HCT116 (cell line): ENCODE results near the gene TEAD2. TPM values are rescaled to one million over a fixed set of nuclear protein-coding genes. Genes with fewer than 3 reads are reported as not detected.

Experiments
- ATAC-seq: fragments of 200-7000 bp; cut with Tn5 transposase; 2 replicates; pipeline ENCODE4 v1.9.1; 2020; ENCODE audit warnings: mild to moderate bottlenecking, moderate library complexity
- BruUV-seq: library from RNA; stranded (reverse); fragments of 400-500 nt; replicated peaks from 2 replicates; lab custom pipeline; 2021; lab: Mats Ljungman, UMichigan
- CTCF ChIA-PET: fragments of 300-600 bp; sonication (Branson Sonifier 250); formaldehyde crosslinking; loops from one replicate; lab custom pipeline; 2021; ENCODE audit warnings: antibody characterized with exemption; lab: Charles Lee
- POLR2A ChIA-PET: fragments of 300-600, 350-600 bp; sonication (Branson Sonifier 250); formaldehyde crosslinking; loops from one replicate; lab custom pipeline; 2021; ENCODE audit warnings: antibody characterized with exemption; lab: Charles Lee
- RAD21 ChIA-PET, 2 experiments: fragments of 300-600 bp; sonication (Branson Sonifier 250); formaldehyde crosslinking; loops; one replicate each; lab custom pipeline; 2023; ENCODE audit warnings: low total read pairs in 2 of 2; ENCODE audit not compliant: uncharacterized antibody in 2 of 2, unreplicated experiment in 2 of 2, low non-redundant PET in 1 of 2; lab: Charles Lee
- DNase-seq: peaks from one replicate; pipeline ENCODE4 v3.0.0-alpha.2; 2010; ENCODE audit warnings: low read depth, low spot score
- H2AFZ ChIP-seq: fragments of 200-600 bp; shearing (Covaris generic), sonication (generic); 2 replicates; pipeline ENCODE4 v1.6.1; 2017; ENCODE audit warnings: low read depth, mixed run types, mixed read lengths, antibody characterized with exemption, low read length; ENCODE audit not compliant: poor library complexity, severe bottlenecking
- H3K27ac ChIP-seq: 2 replicates; pipeline ENCODE4 v1.5.1; 2012; ENCODE audit warnings: low read depth, low read length
- H3K27me3 ChIP-seq: fragments of 200-600 bp; sonication (generic); 2 replicates; pipeline ENCODE4 v1.6.1; 2016; ENCODE audit warnings: mixed run types, low read length, mixed read lengths; ENCODE audit not compliant: insufficient read depth
- H3K36me3 ChIP-seq, 2 experiments: fragments of 200-500 bp in 1 of 2; fragments of 200-600 bp in 1 of 2; sonication (Bioruptor generic) in 1 of 2; sonication (generic) in 1 of 2; 2 replicates each; pipeline versions ENCODE4 v1.5.1 to v1.6.1; 2014 to 2016; ENCODE audit warnings: low read length in 2 of 2, inconsistent platforms in 1 of 2, mixed read lengths in 1 of 2, mixed run types in 1 of 2; ENCODE audit not compliant: insufficient read depth in 2 of 2, control insufficient read depth in 1 of 2
- H3K4me1 ChIP-seq, 2 experiments: fragments of 200-600 bp in 1 of 2; sonication (generic) in 1 of 2; 2 replicates each; pipeline versions ENCODE4 v1.5.1 to v1.6.1; 2012 to 2017; ENCODE audit warnings: low read length in 2 of 2, inconsistent platforms in 1 of 2, mild to moderate bottlenecking in 1 of 2, mixed read lengths in 1 of 2, mixed run types in 1 of 2, moderate library complexity in 1 of 2; ENCODE audit not compliant: insufficient read depth in 2 of 2, control insufficient read depth in 1 of 2
- H3K4me2 ChIP-seq: fragments of 200-600 bp; sonication (generic); 2 replicates; pipeline ENCODE4 v1.6.1; 2017; ENCODE audit warnings: mixed run types, low read length, mixed read lengths
- H3K4me3 ChIP-seq, 2 experiments: fragments of 200-600 bp in 1 of 2; sonication (generic) in 1 of 2; replicated peaks in 1 of 2; 2 replicates each; pipeline ENCODE4 v1.5.1; 2011 to 2016; ENCODE audit warnings: low read length in 2 of 2, control low read depth in 1 of 2, low read depth in 1 of 2, mild to moderate bottlenecking in 1 of 2, mixed read lengths in 1 of 2, mixed run types in 1 of 2
- H3K79me2 ChIP-seq: fragments of 200-600 bp; sonication (generic); 2 replicates; pipeline ENCODE4 v1.6.1; 2017; ENCODE audit warnings: mild to moderate bottlenecking, mixed run types, low read length, moderate library complexity, mixed read lengths; ENCODE audit not compliant: insufficient read depth
- H3K9ac ChIP-seq: fragments of 200-600 bp; sonication (generic); 2 replicates; pipeline ENCODE4 v1.6.1; 2016; ENCODE audit warnings: low read length, mixed read lengths
- H3K9me2 ChIP-seq: fragments of 200-600 bp; sonication (generic), shearing (Covaris generic); 2 replicates; pipeline ENCODE4 v1.6.1; 2017; ENCODE audit warnings: mixed run types, mild to moderate bottlenecking, moderate library complexity; ENCODE audit not compliant: insufficient read depth
- H3K9me3 ChIP-seq, 2 experiments: fragments of 200-500 bp in 1 of 2; fragments of 200-600 bp in 1 of 2; sonication (Bioruptor generic) in 1 of 2; sonication (generic) in 1 of 2; 2 replicates each; pipeline ENCODE4 v1.6.1; 2014 to 2017; ENCODE audit warnings: low read length in 2 of 2, mixed read lengths in 2 of 2, inconsistent platforms in 1 of 2, low read depth in 1 of 2, mild to moderate bottlenecking in 1 of 2, mixed run types in 1 of 2, moderate library complexity in 1 of 2; ENCODE audit not compliant: control insufficient read depth in 1 of 2, insufficient read depth in 1 of 2
- H4K20me1 ChIP-seq: fragments of 200-600 bp; sonication (generic), shearing (Covaris generic); 2 replicates; pipeline ENCODE4 v1.6.1; 2017; ENCODE audit warnings: mixed run types, mild to moderate bottlenecking, moderate library complexity; ENCODE audit not compliant: insufficient read depth
- CEBPB ChIP-seq: IDR thresholded peaks from 2 replicates; pipeline ENCODE4 v1.6.1; 2012; ENCODE audit warnings: low read depth
- CTCF ChIP-seq, 3 experiments: fragments of 200-600 bp in 1 of 3; sonication (generic) in 1 of 3; IDR thresholded peaks in 2 of 3; conservative IDR thresholded peaks in 1 of 3; 2 replicates each; pipeline ENCODE4 v1.5.1; 2012 to 2017; ENCODE audit warnings: low read depth in 2 of 3, low read length in 2 of 3, antibody characterized with exemption in 1 of 3, borderline replicate concordance in 1 of 3, control low read depth in 1 of 3, mild to moderate bottlenecking in 1 of 3, mixed read lengths in 1 of 3, mixed run types in 1 of 3, moderate library complexity in 1 of 3; ENCODE audit not compliant: insufficient read depth in 1 of 3
- EGR1 ChIP-seq: IDR thresholded peaks from 2 replicates; pipeline ENCODE4 v1.6.1; 2012; ENCODE audit warnings: low read depth
- ELF1 ChIP-seq: IDR thresholded peaks from 2 replicates; pipeline ENCODE4 v1.6.1; 2012; ENCODE audit warnings: low read depth, borderline replicate concordance
- EZH2phosphoT487 ChIP-seq: fragments of 200-600 bp; IDR thresholded peaks from 2 replicates; pipeline ENCODE4 v1.6.1; 2018; ENCODE audit warnings: antibody characterized with exemption, borderline replicate concordance
- FOSL1 ChIP-seq: IDR thresholded peaks from 2 replicates; pipeline ENCODE4 v1.6.1; 2012; ENCODE audit warnings: low read depth
- JUND ChIP-seq: IDR thresholded peaks from 2 replicates; pipeline ENCODE4 v1.6.1; 2012
- MAX ChIP-seq: IDR thresholded peaks from 2 replicates; pipeline ENCODE4 v1.6.1; 2012
- POLR2A ChIP-seq: IDR thresholded peaks from 2 replicates; pipeline ENCODE4 v1.7.0; 2011; ENCODE audit warnings: borderline replicate concordance; ENCODE audit not compliant: insufficient read depth, insufficient read length; ENCODE audit errors: extremely low read depth
- POLR2AphosphoS5 ChIP-seq: IDR thresholded peaks from 2 replicates; pipeline ENCODE4 v1.6.1; 2011; ENCODE audit warnings: mild to moderate bottlenecking, low read depth, low read length, moderate library complexity
- REST ChIP-seq: IDR thresholded peaks from 2 replicates; pipeline ENCODE4 v1.6.1; 2012; ENCODE audit warnings: low read depth
- SIN3A ChIP-seq: IDR thresholded peaks from 2 replicates; pipeline ENCODE4 v1.6.1; 2012; ENCODE audit warnings: low read depth
- SP1 ChIP-seq: IDR thresholded peaks from 2 replicates; pipeline ENCODE4 v1.6.1; 2012; ENCODE audit warnings: low read depth
- TCF7L2 ChIP-seq: IDR thresholded peaks from 2 replicates; pipeline ENCODE4 v1.7.0; 2011; ENCODE audit warnings: borderline replicate concordance, inconsistent platforms; ENCODE audit not compliant: insufficient read depth, insufficient read length; ENCODE audit errors: extremely low read depth
- YY1 ChIP-seq: IDR thresholded peaks from 2 replicates; pipeline ENCODE4 v1.6.1; 2011; ENCODE audit warnings: low read length, low read depth, moderate library complexity, mild to moderate bottlenecking; ENCODE audit not compliant: insufficient replicate concordance; ENCODE audit errors: extremely low read depth
- ZNF274 ChIP-seq: fragments of 200-500 bp; sonication (Bioruptor generic); IDR thresholded peaks from 2 replicates; pipeline ENCODE4 v1.6.1; 2014; ENCODE audit warnings: mild to moderate bottlenecking, low read depth, low read length, inconsistent platforms
- intact Hi-C: fragments of 100-400 bp; cut with micrococcal nuclease; formaldehyde crosslinking; loops from 2 replicates; pipeline ENCODE4 v1.10.0; 2022
- total RNA-seq: library from RNA; stranded (reverse); gene quantifications from one replicate; pipeline ENCODE4 v1.2.1, GENCODE V29; 2021; ENCODE audit not compliant: unreplicated experiment

Gene TEAD2
- total RNA-seq, 1 experiment from 2014 or later: 31.9 TPM

GRCh38 chr19:49407482-49408015 lies 45.3 kb upstream of the TEAD2 start:
- Histone ChIP-seq H4K20me1 (no peaks in the 10 kb centered on the region), H3K27ac (no peak overlapping the region), H3K4me1 (peaks cover 12 to 28% of the 10 kb centered on the region in 2 experiments; a peak in 3 of 4 replicates), H3K4me3 (no peak overlapping the region), H3K9me2 (no peaks in the 10 kb centered on the region), H3K27me3 (no peaks in the 10 kb centered on the region), H3K4me2 (no peak overlapping the region), H3K79me2 (no peaks in the 10 kb centered on the region), H3K9ac (no peak overlapping the region), H2AFZ (no peak overlapping the region), H3K9me3 (no peaks in the 10 kb centered on the region), H3K36me3 (no peaks in the 10 kb centered on the region)
- ChIA-PET RAD21 (no interaction called here), CTCF (no interaction called here), POLR2A (no interaction called here)
- TF ChIP-seq SIN3A (no peak), EZH2phosphoT487 (no peak), JUND (no peak)
- intact Hi-C loops: no loop called here
- ATAC-seq (no peak), DNase-seq (no peak)
- BruUV-seq: no TSS peak

DNA sequence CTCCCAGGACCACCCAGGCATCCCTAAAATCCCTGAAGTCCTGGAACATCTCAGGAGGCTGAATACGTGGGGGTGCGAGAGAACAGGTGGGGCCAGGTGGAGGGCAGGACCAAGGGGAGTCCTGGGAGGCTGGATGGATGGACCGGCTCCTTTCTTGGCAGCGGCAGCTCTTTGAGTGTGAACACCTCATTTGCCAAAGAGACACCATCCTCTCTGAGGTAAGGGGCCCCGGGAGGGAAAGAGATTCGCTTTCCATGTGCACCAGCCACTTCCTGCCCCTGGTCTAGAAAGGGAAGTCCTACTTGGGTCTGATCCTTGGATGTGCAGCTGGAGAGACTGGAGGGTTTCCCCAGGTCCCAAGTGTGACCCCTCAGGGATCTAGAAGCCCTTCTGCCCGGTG lies 44.9 kb upstream of the TEAD2 start:
- Histone ChIP-seq H3K27me3 (no peaks in the 10 kb centered on the region), H3K4me3 (no peak overlapping the region), H3K9ac (no peak overlapping the region), H4K20me1 (no peaks in the 10 kb centered on the region), H3K9me2 (no peaks in the 10 kb centered on the region), H3K9me3 (no peaks in the 10 kb centered on the region), H3K79me2 (no peaks in the 10 kb centered on the region), H3K4me2 (no peak overlapping the region), H2AFZ (no peak overlapping the region), H3K4me1 (peaks cover 12 to 28% of the 10 kb centered on the region in 2 experiments; a peak in 3 of 4 replicates), H3K27ac (no peak overlapping the region), H3K36me3 (no peaks in the 10 kb centered on the region)
- BruUV-seq: no TSS peak
- DNase-seq: no peak
- CTCF ChIA-PET: no interaction called here
- intact Hi-C loops: no loop called here
- no peak for ATAC-seq
- POLR2A ChIA-PET: no interaction called here
- RAD21 ChIA-PET: no interaction called here
- TF ChIP-seq ZNF274: no peak
- TF ChIP-seq CEBPB: no peak
- TF ChIP-seq FOSL1: no peak
- TF ChIP-seq YY1: no peak
- no peak for TF ChIP-seq ELF1
- TF ChIP-seq TCF7L2: no peak
- no peak for TF ChIP-seq POLR2A
- TF ChIP-seq EGR1: no peak
- TF ChIP-seq SP1: no peak
- TF ChIP-seq EZH2phosphoT487: no peak
- TF ChIP-seq MAX: no peak
- TF ChIP-seq REST: no peak
- no peak for TF ChIP-seq CTCF (IDR thresholded peaks at IDR 0.05 in 2 of 3, conservative IDR thresholded peaks at IDR 0.05 in 1 of 3; ENCODE audit: borderline replicate concordance in 1 of 3, insufficient read depth in 1 of 3, low read depth in 2 of 3, low read length in 2 of 3)
- TF ChIP-seq POLR2AphosphoS5: no peak
- no peak for TF ChIP-seq JUND
